ENCODE measurements around the gene MAP4K3. TPM values are rescaled to one million over a fixed set of nuclear protein-coding genes. Genes with fewer than 3 reads are reported as not detected.

Gene MAP4K3
- total RNA-seq, 1 donor from 2014 or later = 38.5 TPM

DNA sequence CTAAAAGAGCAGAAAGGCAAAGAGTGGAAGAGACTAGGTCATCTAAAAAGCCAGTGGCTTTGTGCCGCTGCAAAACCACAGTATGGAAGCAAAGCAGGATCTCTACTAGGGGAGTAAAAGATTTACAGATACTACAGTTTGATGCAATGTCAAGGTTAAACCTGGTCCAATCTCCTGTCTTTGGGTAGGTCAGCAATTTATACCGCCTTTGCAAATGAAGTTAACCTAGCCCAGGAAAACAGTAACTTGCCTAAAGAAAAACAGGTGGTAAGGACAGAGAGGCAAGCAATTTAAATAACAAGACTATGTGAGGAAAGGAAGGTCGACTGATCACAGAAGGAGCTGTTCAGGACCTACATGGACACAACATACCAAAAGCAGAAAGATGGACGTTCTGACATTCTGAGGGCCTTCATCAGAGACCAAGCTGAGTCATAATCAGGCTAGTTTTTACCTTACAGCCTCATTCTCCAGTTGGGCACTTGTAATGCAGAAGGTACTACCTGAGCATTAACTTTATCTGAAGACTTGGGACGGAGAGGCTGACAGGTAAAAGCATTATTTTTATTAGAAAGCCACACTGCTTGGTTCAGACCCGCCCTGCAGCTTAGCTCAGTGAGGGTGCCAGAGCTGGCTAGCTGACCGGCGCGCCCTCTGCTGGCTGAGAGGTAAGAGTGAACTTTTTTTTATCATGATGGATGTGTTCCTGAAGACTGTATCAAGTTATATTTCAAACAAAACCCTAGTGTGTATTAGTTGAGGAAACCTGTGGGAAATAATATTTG is 209.3 kb downstream of the MAP4K3 start:
- no peaks in the 10 kb centered on the region for H3K36me3 ChIP-seq
- H3K27me3 ChIP-seq = no peaks in the 10 kb centered on the region
- H3K4me3 ChIP-seq = no peak overlapping the region
- TF ChIP-seq CTCF (IDR thresholded peaks at IDR 0.05) (peak; percentile 43 to 94 (median 81)), POLR2AphosphoS5 (IDR thresholded peaks at IDR 0.05; ENCODE audit: insufficient read depth in 1 of 2, low read depth in 1 of 2) (no peak), POLR2A (IDR thresholded peaks at IDR 0.05) (no peak)
- no peak overlapping the region for H3K27ac ChIP-seq
- H3K9me3 ChIP-seq = no peaks in the 10 kb centered on the region
- intact Hi-C loops (cut with DNase I) = loop anchor here (5.0 kb wide), 2 partner anchors 106 to 171 kb away; partner anchors contain the start of gene SOS1
- H3K4me1 ChIP-seq = peaks cover 4% of the 10 kb centered on the region
- no peak for DNase-seq (ENCODE audit: extremely low spot score in 2 of 2)

- H3K9me3 ChIP-seq = no peaks in the 10 kb centered on the region
- no peak overlapping the region for H3K4me3 ChIP-seq
- DNase-seq (ENCODE audit: extremely low spot score in 2 of 2) = no peak
- H3K27ac ChIP-seq = no peak overlapping the region
- H3K4me1 ChIP-seq = peaks cover 4% of the 10 kb centered on the region
- TF ChIP-seq POLR2A (IDR thresholded peaks at IDR 0.05) (no peak), POLR2AphosphoS5 (IDR thresholded peaks at IDR 0.05; ENCODE audit: insufficient read depth in 1 of 2, low read depth in 1 of 2) (no peak), CTCF (IDR thresholded peaks at IDR 0.05) (no peak)
- H3K36me3 ChIP-seq = no peaks in the 10 kb centered on the region
- no peaks in the 10 kb centered on the region for H3K27me3 ChIP-seq
- intact Hi-C loops (cut with DNase I) = loop anchor here (5.0 kb wide), 2 partner anchors 103 to 168 kb away; partner anchors contain the start of gene SOS1
These were observed 211.5 kb downstream of the MAP4K3 start for GRCh38 chr2:39225567-39225966.

GRCh38 chr2:39223909-39224308 is 213.2 kb downstream of the MAP4K3 start:
- no peak overlapping the region for H3K27ac ChIP-seq
- H3K27me3 ChIP-seq = no peaks in the 10 kb centered on the region
- H3K9me3 ChIP-seq = no peaks in the 10 kb centered on the region
- no peak overlapping the region for H3K4me3 ChIP-seq
- DNase-seq (ENCODE audit: extremely low spot score in 2 of 2) = no peak
- H3K36me3 ChIP-seq = no peaks in the 10 kb centered on the region
- peaks cover 4% of the 10 kb centered on the region for H3K4me1 ChIP-seq
- no peak for TF ChIP-seq POLR2AphosphoS5 (IDR thresholded peaks at IDR 0.05; ENCODE audit: insufficient read depth in 1 of 2, low read depth in 1 of 2)
- TF ChIP-seq CTCF (IDR thresholded peaks at IDR 0.05) = no peak
- TF ChIP-seq POLR2A (IDR thresholded peaks at IDR 0.05) = no peak
- intact Hi-C loops (cut with DNase I) = no loop called here

DNA sequence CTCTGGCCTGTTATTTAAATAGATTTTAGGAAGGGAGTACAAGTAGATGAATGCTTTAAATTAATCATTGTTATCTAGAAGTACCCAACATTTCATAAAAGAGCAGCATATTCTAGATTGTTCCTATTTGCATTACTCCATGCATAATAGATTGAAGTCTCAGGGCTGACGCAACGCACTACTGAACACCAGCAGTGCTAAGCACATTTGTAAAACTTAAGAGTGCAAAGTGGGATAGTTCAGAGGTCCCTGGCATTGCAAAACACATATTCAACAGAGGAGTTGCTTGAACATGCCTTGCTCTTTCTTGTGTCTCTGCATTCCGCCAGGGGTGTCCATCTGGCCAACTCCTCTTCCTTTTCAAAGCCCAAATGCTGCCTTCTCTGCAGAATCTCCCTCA is 215.6 kb downstream of the MAP4K3 start:
- Histone ChIP-seq H3K4me1 (no peaks in the 10 kb centered on the region), H3K36me3 (no peaks in the 10 kb centered on the region), H3K27me3 (no peaks in the 10 kb centered on the region), H3K27ac (no peak overlapping the region), H3K9me3 (no peaks in the 10 kb centered on the region), H3K4me3 (no peak overlapping the region)
- no peak for TF ChIP-seq POLR2AphosphoS5 (IDR thresholded peaks at IDR 0.05; ENCODE audit: insufficient read depth in 1 of 2, low read depth in 1 of 2)
- no peak for TF ChIP-seq CTCF (IDR thresholded peaks at IDR 0.05)
- no peak for TF ChIP-seq POLR2A (IDR thresholded peaks at IDR 0.05)
- intact Hi-C loops (cut with DNase I) = no loop called here
- no peak for DNase-seq (ENCODE audit: extremely low spot score in 2 of 2)

- no peaks in the 10 kb centered on the region for H3K9me3 ChIP-seq
- H3K36me3 ChIP-seq = no peaks in the 10 kb centered on the region
- no peak overlapping the region for H3K27ac ChIP-seq
- no peaks in the 10 kb centered on the region for H3K27me3 ChIP-seq
- TF ChIP-seq POLR2A (IDR thresholded peaks at IDR 0.05) (no peak), POLR2AphosphoS5 (IDR thresholded peaks at IDR 0.05; ENCODE audit: insufficient read depth in 1 of 2, low read depth in 1 of 2) (no peak), CTCF (IDR thresholded peaks at IDR 0.05) (no peak)
- no peak overlapping the region for H3K4me3 ChIP-seq
- no peak for DNase-seq (ENCODE audit: extremely low spot score in 2 of 2)
- intact Hi-C loops (cut with DNase I) = no loop called here
- H3K4me1 ChIP-seq = no peaks in the 10 kb centered on the region
These were observed 216.9 kb downstream of the MAP4K3 start for GRCh38 chr2:39220136-39220535.

All from vagina (tissue), 2 donors.